ENCODE measurements around the gene TMEM63B. TPM values are rescaled to one million over a fixed set of nuclear protein-coding genes. Genes with fewer than 3 reads are reported as not detected.

The TMEM63B gene
- total and polyA plus RNA-seq, 2 of the 8 experiments (the other 6 are each of a cell fraction or from before 2014, with no cell fraction given): 61.1 to 96.8 TPM

DNA sequence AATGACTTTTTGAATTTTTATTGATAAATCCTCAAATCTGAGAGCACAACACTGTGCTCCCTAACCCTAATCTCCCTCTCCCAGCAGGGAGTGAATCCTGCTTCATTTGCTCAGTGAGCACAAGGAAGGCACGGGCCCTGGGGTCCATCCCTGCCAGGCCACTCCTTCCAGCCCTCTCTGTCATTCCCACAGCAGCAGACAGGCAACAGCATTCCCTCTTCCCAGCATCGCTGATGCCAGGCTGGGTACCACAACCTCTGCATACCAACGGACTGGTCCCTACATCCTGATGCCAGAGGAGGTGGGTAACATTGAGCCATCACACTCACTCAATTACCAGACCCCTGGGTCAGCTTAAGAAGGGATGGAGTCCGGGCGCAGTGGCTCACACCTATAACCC is 34.3 kb upstream of the TMEM63B start (continued):
- TF ChIP-seq, protein P1, sequence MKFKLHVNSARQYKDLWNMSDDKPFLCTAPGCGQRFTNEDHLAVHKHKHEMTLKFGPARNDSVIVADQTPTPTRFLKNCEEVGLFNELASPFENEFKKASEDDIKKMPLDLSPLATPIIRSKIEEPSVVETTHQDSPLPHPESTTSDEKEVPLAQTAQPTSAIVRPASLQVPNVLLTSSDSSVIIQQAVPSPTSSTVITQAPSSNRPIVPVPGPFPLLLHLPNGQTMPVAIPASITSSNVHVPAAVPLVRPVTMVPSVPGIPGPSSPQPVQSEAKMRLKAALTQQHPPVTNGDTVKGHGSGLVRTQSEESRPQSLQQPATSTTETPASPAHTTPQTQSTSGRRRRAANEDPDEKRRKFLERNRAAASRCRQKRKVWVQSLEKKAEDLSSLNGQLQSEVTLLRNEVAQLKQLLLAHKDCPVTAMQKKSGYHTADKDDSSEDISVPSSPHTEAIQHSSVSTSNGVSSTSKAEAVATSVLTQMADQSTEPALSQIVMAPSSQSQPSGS (IDR thresholded peaks at IDR 0.05; ENCODE audit: low read length): no peak

All from H1 (cell line).